Kidney (tissue), 14 donors: Measurements from ENCODE around the gene VPS18. TPM values are rescaled to one million over a fixed set of nuclear protein-coding genes. Genes with fewer than 3 reads are reported as not detected.

Experiments
- DNase-seq, 5 donors: peaks; one replicate each; pipeline ENCODE4 v3.0.0-alpha.2; 2013 to 2020
- FAIRE-seq: peaks from 2 replicates; lab custom pipeline; 2012; peaks lifted over from hg19 to GRCh38; lab: Jason Lieb, UNC
- H3K27ac ChIP-seq, 2 donors: one replicate each; pipeline ENCODE4 v1.7.0; 2013; ENCODE audit warnings: low read depth in 2 of 2, low read length in 2 of 2, inconsistent platforms in 1 of 2
- H3K27me3 ChIP-seq: one replicate; pipeline ENCODE4 v1.7.1; 2013; ENCODE audit warnings: low read length, inconsistent platforms; ENCODE audit not compliant: control insufficient read depth, insufficient read depth
- H3K36me3 ChIP-seq, 3 donors: one replicate each; pipeline versions ENCODE4 v1.7.0 to v1.7.1; 2013; ENCODE audit warnings: low read length in 3 of 3, control low read depth in 1 of 3, inconsistent platforms in 1 of 3; ENCODE audit not compliant: insufficient read depth in 3 of 3, control insufficient read depth in 2 of 3
- H3K4me1 ChIP-seq, 3 donors: one replicate each; pipeline versions ENCODE4 v1.7.0 to v1.7.1; 2013; ENCODE audit warnings: low read length in 3 of 3, inconsistent platforms in 1 of 3, low read depth in 1 of 3; ENCODE audit not compliant: control insufficient read depth in 2 of 3, insufficient read depth in 2 of 3
- H3K4me3 ChIP-seq, 3 donors: one replicate each; pipeline versions ENCODE4 v1.7.0 to v1.8.1; 2013; ENCODE audit warnings: low read length in 3 of 3, control low read depth in 1 of 3, inconsistent platforms in 1 of 3
- H3K9ac ChIP-seq, 3 donors: one replicate each; pipeline versions ENCODE4 v1.7.0 to v1.7.1; 2013; ENCODE audit warnings: low read length in 3 of 3, control low read depth in 1 of 3, inconsistent platforms in 1 of 3
- H3K9me3 ChIP-seq, 3 donors: one replicate each; pipeline versions ENCODE4 v1.7.0 to v1.7.1; 2013; ENCODE audit warnings: low read length in 3 of 3, control low read depth in 1 of 3, inconsistent platforms in 1 of 3; ENCODE audit not compliant: control insufficient read depth in 2 of 3, insufficient read depth in 1 of 3
- CTCF ChIP-seq: IDR thresholded peaks from 3 replicates; pipeline ENCODE4 v1.5.1; 2012; ENCODE audit warnings: mild to moderate bottlenecking, moderate library complexity, borderline replicate concordance; ENCODE audit not compliant: insufficient read depth; ENCODE audit errors: extremely low read depth
- intact Hi-C: fragments of 100-400 bp; cut with DNase I; formaldehyde crosslinking; loops from one replicate; pipeline ENCODE4 v1.11.1; 2022
- polyA plus RNA-seq: library from polyadenylated mRNA; stranded (reverse); fragments of 350-450 nt; fragmentation: Illumina TruSeq; extraction: RNeasy Lipid Tissue Mini Kit (QIAGEN cat#74804); gene quantifications from one replicate; pipeline ENCODE4 v1.2.3, GENCODE V29; 2014; ENCODE audit warnings: low read depth, low replicate concordance; ENCODE audit not compliant: insufficient read depth
- total RNA-seq: library from RNA; stranded (reverse); fragmentation: NEBNext Ultra II Directional; extraction: Animal tissue kit (Norgen Biotek cat#: 25700); gene quantifications from one replicate; pipeline ENCODE4 v1.2.1, GENCODE V29; 2021
- donor health status: control.
- donor health status: control.
- donor health status: control.
- donor health status: control.
- donor health status: control.
- donor health status: DM: yes; HTN: yes; CAD: no.
- donor health status: Normal renal cell carcinoma (clear cell type).

VPS18 gene
- total and polyA plus RNA-seq, 2 donors from 2014 or later: 21.9 to 28.1 TPM

- Histone ChIP-seq H3K9me3 (no peaks in the 10 kb centered on the region), H3K4me3 (no peak overlapping the region), H3K27ac (no peak overlapping the region), H3K9ac (no peak overlapping the region), H3K4me1 (peaks cover 0 to 16% (median 9%) of the 10 kb centered on the region in 3 donors), H3K36me3 (no peaks in the 10 kb centered on the region), H3K27me3 (no peaks in the 10 kb centered on the region)
- no peak for DNase-seq
- FAIRE-seq: no peak
- no peak for TF ChIP-seq CTCF
- intact Hi-C loops: no loop called here
Observed at GRCh38 chr15:40944510-40945296, 50.5 kb downstream of the VPS18 start.

- Histone ChIP-seq H3K9me3 (no peaks in the 10 kb centered on the region), H3K36me3 (no peaks in the 10 kb centered on the region), H3K4me1 (peaks cover 0 to 5% (median 4%) of the 10 kb centered on the region in 3 donors), H3K27ac (no peak overlapping the region), H3K4me3 (no peak overlapping the region), H3K27me3 (no peaks in the 10 kb centered on the region), H3K9ac (no peak overlapping the region)
- TF ChIP-seq CTCF: no peak
- FAIRE-seq (no peak), DNase-seq (peak in 1 of 5 donors; percentile 32)
- intact Hi-C loops: no loop called here
Observed at GRCh38 chr15:40948706-40949473, 54.6 kb downstream of the VPS18 start.

- no peak overlapping the region for H3K9ac ChIP-seq
- DNase-seq: no peak
- no peaks in the 10 kb centered on the region for H3K36me3 ChIP-seq
- intact Hi-C loops: no loop called here
- H3K9me3 ChIP-seq: no peaks in the 10 kb centered on the region
- no peak for TF ChIP-seq CTCF
- no peak for FAIRE-seq
- H3K4me1 ChIP-seq: peaks cover 0 to 5% (median 4%) of the 10 kb centered on the region in 3 donors
- no peak overlapping the region for H3K27ac ChIP-seq
- peaks cover 2% of the 10 kb centered on the region for H3K27me3 ChIP-seq
- no peak overlapping the region for H3K4me3 ChIP-seq
Observed at GRCh38 chr15:40949756-40950207, 55.5 kb downstream of the VPS18 start.
